GM23248 (cell line): ENCODE data around the gene MYOD1. TPM values are rescaled to one million over a fixed set of nuclear protein-coding genes. Genes with fewer than 3 reads are reported as not detected.

Source experiments
- DNase-seq: peaks from one replicate; pipeline ENCODE4 v3.0.0-alpha.2; 2015
- H2AFZ ChIP-seq: fragments of 200-600 bp; sonication (generic); 2 replicates; pipeline ENCODE4 v1.6.1; 2016; ENCODE audit warnings: antibody characterized with exemption
- H3F3A ChIP-seq: fragments of 200-600 bp; sonication (generic); 2 replicates; pipeline ENCODE4 v1.6.1; 2016; ENCODE audit warnings: mild to moderate bottlenecking, antibody characterized with exemption, mixed run types; ENCODE audit not compliant: insufficient read depth
- H3K27ac ChIP-seq: fragments of 200-600 bp; sonication (generic); 2 replicates; pipeline ENCODE4 v1.5.1; 2016; ENCODE audit warnings: mild to moderate bottlenecking
- H3K27me3 ChIP-seq: fragments of 200-600 bp; sonication (generic); replicated peaks from 2 replicates; pipeline ENCODE4 v1.6.1; 2016; ENCODE audit warnings: mild to moderate bottlenecking; ENCODE audit not compliant: insufficient read depth
- H3K36me3 ChIP-seq: fragments of 200-600 bp; sonication (generic); 2 replicates; pipeline ENCODE4 v1.6.1; 2016; ENCODE audit warnings: low read depth, mild to moderate bottlenecking
- H3K4me1 ChIP-seq: fragments of 200-600 bp; sonication (generic); 2 replicates; pipeline ENCODE4 v1.6.1; 2016; ENCODE audit warnings: mild to moderate bottlenecking; ENCODE audit not compliant: insufficient read depth
- H3K4me2 ChIP-seq: fragments of 200-600 bp; sonication (generic); one replicate; pipeline ENCODE4 v1.6.1; 2016; ENCODE audit warnings: mild to moderate bottlenecking; ENCODE audit not compliant: unreplicated experiment
- H3K4me3 ChIP-seq: fragments of 200-600 bp; sonication (generic); 2 replicates; pipeline ENCODE4 v1.5.1; 2016; ENCODE audit warnings: mild to moderate bottlenecking
- H3K79me2 ChIP-seq: fragments of 200-600 bp; sonication (generic); 2 replicates; pipeline ENCODE4 v1.6.1; 2016; ENCODE audit warnings: mild to moderate bottlenecking; ENCODE audit not compliant: insufficient read depth
- H3K9ac ChIP-seq: fragments of 200-600 bp; sonication (generic); 2 replicates; pipeline ENCODE4 v1.6.1; 2016; ENCODE audit warnings: mild to moderate bottlenecking
- H3K9me2 ChIP-seq: fragments of 200-600 bp; sonication (generic); 2 replicates; pipeline ENCODE4 v1.6.1; 2016; ENCODE audit warnings: mixed run types, mild to moderate bottlenecking, moderate library complexity; ENCODE audit not compliant: insufficient read depth
- H3K9me3 ChIP-seq: fragments of 200-600 bp; sonication (generic); one replicate; pipeline ENCODE4 v1.6.1; 2017; ENCODE audit warnings: low read depth
- H4K20me1 ChIP-seq: fragments of 200-600 bp; sonication (generic); 2 replicates; pipeline ENCODE4 v1.6.0; 2016; ENCODE audit not compliant: insufficient read depth
- EZH2 ChIP-seq: fragments of 200-600 bp; sonication (generic); IDR thresholded peaks from 2 replicates; pipeline ENCODE4 v1.6.1; 2018; ENCODE audit warnings: antibody characterized with exemption, mild to moderate bottlenecking; ENCODE audit not compliant: insufficient read depth, poor library complexity, severe bottlenecking
- EZH2phosphoT487 ChIP-seq: fragments of 200-600 bp; sonication (generic); IDR thresholded peaks from 2 replicates; pipeline ENCODE4 v1.6.1; 2018; ENCODE audit warnings: antibody characterized with exemption, moderate library complexity, mild to moderate bottlenecking, low read depth; ENCODE audit not compliant: insufficient read depth
- WGBS, 2 experiments: methylation state at CpG; one replicate each; pipeline ENCODE4 v1.1.6; 2015 to 2017; ENCODE audit warnings: low lambda C conversion rate in 2 of 2, low coverage in 1 of 2; ENCODE audit errors: missing lambda C conversion rate in 2 of 2; 5-methylcytosine and 5-hydroxymethylcytosine counted together
- in situ Hi-C: fragments of 300-500 bp; cut with MboI; formaldehyde crosslinking; loops from 2 replicates; pipeline ENCODE4 v1.15.0; 2020
- polyA plus RNA-seq: library from polyadenylated mRNA; unstranded; fragments of >200 nt; fragmentation: Nextera tagmentation; extraction: Ambion mirVana; gene quantifications from 2 replicates; pipeline ENCODE4 v1.2.1, GENCODE V29; 2016
- total RNA-seq: library from RNA; depleted of rRNA; stranded (reverse); fragments of >200 nt; shearing (Covaris generic); gene quantifications from 2 replicates; pipeline ENCODE4 v1.2.3, GENCODE V29; 2014

The MYOD1 gene
- total and polyA plus RNA-seq, 2 experiments from 2014 or later = not detected

DNA sequence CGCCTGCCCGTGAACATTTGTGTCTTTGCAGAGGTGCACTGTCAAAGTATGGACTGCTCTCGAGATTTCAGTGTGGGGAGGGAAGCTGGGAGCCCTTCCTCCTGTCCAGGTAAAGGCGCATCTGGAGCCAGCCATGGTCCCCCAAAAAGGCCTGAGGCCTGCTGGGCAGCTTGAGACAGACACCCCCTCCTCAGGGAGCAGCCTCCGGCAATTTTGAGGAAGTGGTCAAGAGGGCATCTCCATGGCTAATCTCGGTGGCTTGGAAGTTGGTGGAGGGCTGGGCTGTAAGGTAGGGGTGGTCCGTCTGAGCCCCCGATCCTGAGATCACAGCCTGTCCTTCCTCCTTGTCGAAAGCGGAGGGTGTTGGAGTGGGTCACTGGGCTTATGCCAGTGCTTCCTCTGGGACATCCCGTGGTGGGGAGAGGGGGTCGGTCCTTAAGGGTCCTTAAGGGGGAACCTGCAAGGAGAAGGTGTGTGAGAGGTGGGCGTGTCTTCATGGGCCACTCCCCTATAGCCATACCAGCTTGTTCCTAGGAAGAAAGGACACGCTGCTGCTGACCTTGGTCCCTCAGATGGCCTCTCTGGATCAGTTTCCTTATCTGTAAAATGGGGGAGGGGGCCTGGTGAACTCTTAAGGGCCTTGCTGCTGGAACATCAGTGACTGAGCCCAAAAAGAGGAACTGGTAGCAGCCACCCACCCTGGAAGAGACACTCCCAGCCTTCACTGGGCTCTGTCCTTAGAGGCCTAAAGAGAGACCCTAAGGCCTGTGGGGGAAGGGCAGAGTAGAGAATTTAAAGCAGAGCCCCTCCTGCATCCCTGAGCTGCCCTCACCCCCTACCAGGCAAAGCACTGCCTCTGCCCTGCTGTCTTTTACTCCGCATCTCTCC, 17.8 kb downstream of the MYOD1 start:
- Histone ChIP-seq H3K36me3 (no peaks in the 10 kb centered on the region), H3K27me3 (peaks cover 30% of the 10 kb centered on the region), H3K4me2 (no peak overlapping the region), H3K9me2 (no peaks in the 10 kb centered on the region), H3K27ac (no peak overlapping the region), H2AFZ (no peak overlapping the region), H3F3A (no peaks in the 10 kb centered on the region), H3K79me2 (no peaks in the 10 kb centered on the region), H4K20me1 (no peaks in the 10 kb centered on the region), H3K9me3 (no peaks in the 10 kb centered on the region), H3K9ac (no peak overlapping the region), H3K4me3 (no peak overlapping the region), H3K4me1 (no peaks in the 10 kb centered on the region)
- no peak for TF ChIP-seq EZH2phosphoT487
- TF ChIP-seq EZH2 = no peak
- 57 to 63% methylated on average over 15 of the region's 15 CpGs for WGBS, 2 experiments
- in situ Hi-C loops = no loop called here
- no peak for DNase-seq

DNA sequence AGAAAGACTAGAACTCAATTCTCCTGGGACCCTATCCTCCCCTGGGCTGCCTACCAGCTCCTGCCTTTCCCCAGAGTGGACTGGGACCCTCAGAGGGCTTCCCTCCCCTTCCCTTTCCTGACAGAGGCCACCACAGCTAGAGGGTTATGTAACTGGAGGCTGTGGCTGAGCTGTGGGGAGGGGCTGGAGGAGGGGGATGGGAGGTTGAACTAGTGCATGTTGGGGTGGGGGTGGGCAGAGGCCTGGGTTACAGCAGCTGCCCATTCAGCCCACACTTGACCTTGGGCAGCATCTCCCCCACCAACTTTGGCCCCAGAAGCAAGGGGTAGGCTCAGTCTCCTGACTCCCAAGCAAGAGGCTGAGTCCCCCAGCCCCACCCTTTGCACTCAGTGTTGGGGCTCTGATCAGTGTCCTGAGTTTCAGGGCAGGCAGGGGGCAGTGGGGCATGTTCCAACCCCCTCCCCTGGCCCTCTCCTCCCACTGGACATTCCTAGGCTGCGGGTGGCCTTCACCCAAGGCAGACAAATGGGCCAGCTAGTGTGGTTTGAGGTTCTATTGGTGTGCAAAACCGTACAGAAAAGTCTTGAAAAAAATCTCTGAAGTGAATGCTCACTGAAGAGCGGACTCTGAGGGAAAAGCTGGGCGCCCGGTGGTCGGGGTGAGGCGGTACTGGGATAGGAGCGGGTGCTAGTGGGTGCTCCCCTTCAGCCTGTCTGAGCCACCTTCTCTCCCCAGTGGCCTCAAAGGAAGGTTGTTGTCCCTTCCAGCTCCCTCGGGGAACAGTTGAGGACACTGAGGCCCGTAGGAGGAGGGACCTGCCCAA, 19.0 kb downstream of the MYOD1 start:
- Histone ChIP-seq H3K9me3 (no peaks in the 10 kb centered on the region), H3K9me2 (no peaks in the 10 kb centered on the region), H3K36me3 (no peaks in the 10 kb centered on the region), H2AFZ (no peak overlapping the region), H3F3A (no peaks in the 10 kb centered on the region), H4K20me1 (no peaks in the 10 kb centered on the region), H3K9ac (no peak overlapping the region), H3K27me3 (peaks cover 30% of the 10 kb centered on the region), H3K4me1 (no peaks in the 10 kb centered on the region), H3K4me3 (no peak overlapping the region), H3K4me2 (no peak overlapping the region), H3K79me2 (no peaks in the 10 kb centered on the region), H3K27ac (no peak overlapping the region)
- WGBS, 2 experiments = 37 to 41% methylated on average over 10 of the region's 10 CpGs
- TF ChIP-seq EZH2phosphoT487 = no peak
- no peak for TF ChIP-seq EZH2
- DNase-seq = no peak
- in situ Hi-C loops = no loop called here

DNA sequence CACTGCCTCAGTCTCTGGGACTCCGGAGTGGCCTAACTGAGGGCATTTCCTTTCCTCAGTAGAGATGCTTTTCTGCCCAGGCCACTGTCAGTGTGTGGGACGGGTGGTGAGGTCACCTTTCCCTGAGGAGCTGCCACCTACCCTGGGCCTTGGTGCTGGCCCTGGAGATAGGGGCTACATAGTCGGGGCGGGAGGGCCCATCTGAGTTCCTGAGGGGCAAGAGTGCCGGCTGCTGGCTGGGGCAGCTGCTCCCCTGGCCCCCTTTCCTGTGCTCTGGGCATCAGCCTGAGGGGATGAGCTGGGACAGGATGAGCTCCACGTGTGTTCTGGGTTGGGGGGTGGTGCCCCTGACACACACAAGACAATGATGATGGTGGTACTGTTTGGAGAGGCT, 20.6 kb downstream of the MYOD1 start:
- H3K27me3 ChIP-seq = peaks cover 30% of the 10 kb centered on the region
- no peak for DNase-seq

DNA sequence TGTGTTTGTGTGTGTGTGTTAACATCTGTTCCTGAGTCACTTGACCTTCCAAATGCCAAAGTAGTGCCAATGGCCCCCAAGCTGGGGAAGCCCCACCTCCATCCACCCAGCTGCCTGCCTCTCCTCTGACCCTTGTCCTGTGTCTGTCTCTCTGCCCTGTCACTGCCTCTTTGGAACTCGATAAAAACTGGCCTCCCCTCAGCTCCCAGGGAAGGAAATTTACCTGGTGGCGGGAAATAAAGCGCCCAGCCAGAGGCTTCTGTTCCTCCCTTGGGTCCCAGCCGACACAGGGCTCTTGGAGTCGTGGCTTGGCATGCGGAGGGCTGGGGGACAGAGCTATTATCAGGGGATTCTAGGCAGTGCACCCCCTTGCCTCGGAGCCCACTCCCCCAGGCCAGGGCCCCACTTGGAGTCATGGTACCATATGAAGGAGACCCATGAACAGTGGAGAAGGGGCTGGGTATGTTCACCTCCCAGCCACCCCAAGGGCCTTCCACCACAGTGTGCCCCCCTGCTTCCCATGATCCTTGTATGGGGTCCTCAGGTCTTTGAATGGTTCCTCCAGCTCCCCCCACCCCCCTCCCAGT, 21.4 kb downstream of the MYOD1 start:
- WGBS, 2 experiments = 48 to 60% methylated on average over 7 of the region's 7 CpGs
- in situ Hi-C loops = no loop called here

More for the DNA sequence above, 20.6 kb downstream of the MYOD1 start:
- TF ChIP-seq EZH2phosphoT487 (no peak), EZH2 (no peak)
- no peaks in the 10 kb centered on the region for H4K20me1 ChIP-seq
- H3K27ac ChIP-seq = no peak overlapping the region
- H3K36me3 ChIP-seq = no peaks in the 10 kb centered on the region
- H3K9ac ChIP-seq = no peak overlapping the region
- H3K79me2 ChIP-seq = no peaks in the 10 kb centered on the region
- H3K4me1 ChIP-seq = peaks cover 4% of the 10 kb centered on the region; the same call in 1 of the 2 replicates
- in situ Hi-C loops = no loop called here
- WGBS, 2 experiments = 28 to 69% methylated on average over 2 to 6 of the region's 6 CpGs
- H3K4me2 ChIP-seq = no peak overlapping the region
- H2AFZ ChIP-seq = no peak overlapping the region
- H3K9me3 ChIP-seq = no peaks in the 10 kb centered on the region
- H3F3A ChIP-seq = no peaks in the 10 kb centered on the region
- no peaks in the 10 kb centered on the region for H3K9me2 ChIP-seq
- H3K4me3 ChIP-seq = no peak overlapping the region

More for the DNA sequence above, 21.4 kb downstream of the MYOD1 start:
- Histone ChIP-seq H3K4me3 (no peak overlapping the region), H3K79me2 (no peaks in the 10 kb centered on the region), H3F3A (no peaks in the 10 kb centered on the region), H3K9ac (no peak overlapping the region), H3K4me1 (peaks cover 4% of the 10 kb centered on the region; the same call in 1 of the 2 replicates), H3K4me2 (no peak overlapping the region), H3K9me2 (no peaks in the 10 kb centered on the region), H3K9me3 (no peaks in the 10 kb centered on the region), H3K27me3 (peaks cover 27% of the 10 kb centered on the region), H3K27ac (no peak overlapping the region), H2AFZ (no peak overlapping the region), H3K36me3 (no peaks in the 10 kb centered on the region), H4K20me1 (no peaks in the 10 kb centered on the region)
- TF ChIP-seq EZH2 = no peak
- TF ChIP-seq EZH2phosphoT487 = no peak
- DNase-seq = no peak
